ENCODE data around the gene SPOCK1. TPM values are rescaled to one million over a fixed set of nuclear protein-coding genes. Genes with fewer than 3 reads are reported as not detected.

SPOCK1 gene
- polyA plus RNA-seq, 2 of the 4 experiments (the other 2 are of a cell fraction): 28.9 to 40.8 TPM

GRCh38 chr5:137155261-137156000 lies 343.7 kb downstream of the SPOCK1 start:
- WGBS (ENCODE audit: missing lambda C conversion rate): 61% methylated on average over 6 of the region's 6 CpGs
- no peak overlapping the region for H3K27ac ChIP-seq
- ATAC-seq: no peak
- POLR2A ChIA-PET: no interaction called here
- H3K4me3 ChIP-seq: no peak overlapping the region
- FAIRE-seq: no peak
- no peaks in the 10 kb centered on the region for H3K9me3 ChIP-seq
- no peak for DNase-seq (ENCODE audit: low read depth in 1 of 2, low spot score in 1 of 2)
- no peak overlapping the region for H3K4me2 ChIP-seq
- TF ChIP-seq SREBF2 (IDR thresholded peaks at IDR 0.05): no peak
- TF ChIP-seq HEYL (CRISPR knock-in tag; IDR thresholded peaks at IDR 0.05): no peak
- no peak for TF ChIP-seq RCOR1 (IDR thresholded peaks at IDR 0.05; ENCODE audit: low read depth, low read length)
- no peak for TF ChIP-seq KDM5A (IDR thresholded peaks at IDR 0.05)
- TF ChIP-seq JUN (IDR thresholded peaks at IDR 0.05): no peak
- TF ChIP-seq ZC3H11A (IDR thresholded peaks at IDR 0.05): no peak
- TF ChIP-seq HOXA7 (CRISPR knock-in tag; IDR thresholded peaks at IDR 0.05): no peak
- no peak for TF ChIP-seq JUNB (IDR thresholded peaks at IDR 0.05)
- no peak for TF ChIP-seq EP300 (IDR thresholded peaks at IDR 0.05)
- TF ChIP-seq HOXB13 (CRISPR knock-in tag; IDR thresholded peaks at IDR 0.05; ENCODE audit: low read depth): no peak
- TF ChIP-seq PBX3 (IDR thresholded peaks at IDR 0.05): no peak
- TF ChIP-seq GATA3 (IDR thresholded peaks at IDR 0.05; ENCODE audit: borderline replicate concordance): no peak
- no peaks in the 10 kb centered on the region for H3K4me1 ChIP-seq
- CTCF ChIA-PET: no interaction called here

- ATAC-seq (no peak), DNase-seq (ENCODE audit: low read depth in 1 of 2, low spot score in 1 of 2) (no peak), FAIRE-seq (no peak)
- CTCF ChIA-PET: no interaction called here
- Histone ChIP-seq H3K4me1 (no peaks in the 10 kb centered on the region), H3K27ac (no peak overlapping the region), H3K4me3 (no peak overlapping the region), H3K4me2 (no peak overlapping the region), H3K9me3 (no peaks in the 10 kb centered on the region)
- WGBS (ENCODE audit: missing lambda C conversion rate): 79% methylated on average over 3 of the region's 3 CpGs
- POLR2A ChIA-PET: no interaction called here
- no peak for TF ChIP-seq NPAS2 (CRISPR knock-in tag; IDR thresholded peaks at IDR 0.05; ENCODE audit: borderline replicate concordance)
- TF ChIP-seq NR3C1 (IDR thresholded peaks at IDR 0.05): no peak
- no peak for TF ChIP-seq JUN (IDR thresholded peaks at IDR 0.05)
- TF ChIP-seq HOXB5 (CRISPR knock-in tag; IDR thresholded peaks at IDR 0.05): no peak
- no peak for TF ChIP-seq KDM5A (IDR thresholded peaks at IDR 0.05)
- TF ChIP-seq ZC3H11A (IDR thresholded peaks at IDR 0.05): no peak
- TF ChIP-seq RAD21 (conservative IDR thresholded peaks at IDR 0.05 in 1 of 2, IDR thresholded peaks at IDR 0.05 in 1 of 2): no peak
- no peak for TF ChIP-seq KDM1A (IDR thresholded peaks at IDR 0.05; ENCODE audit: low read depth)
- no peak for TF ChIP-seq HOXA7 (CRISPR knock-in tag; IDR thresholded peaks at IDR 0.05)
- no peak for TF ChIP-seq FOXS1 (CRISPR knock-in tag; IDR thresholded peaks at IDR 0.05)
Measured at GRCh38 chr5:137152616-137153015, 346.5 kb downstream of the SPOCK1 start.

GRCh38 chr5:137148655-137149054 lies 350.5 kb downstream of the SPOCK1 start:
- Histone ChIP-seq H3K4me2 (no peak overlapping the region), H3K4me1 (peaks cover 3% of the 10 kb centered on the region; the same call in 1 of the 3 replicates), H3K9me3 (no peaks in the 10 kb centered on the region), H3K4me3 (no peak overlapping the region), H3K27ac (no peak overlapping the region)
- no peak for TF ChIP-seq FOSB (CRISPR knock-in tag; IDR thresholded peaks at IDR 0.05)
- no peak for TF ChIP-seq MAZ (IDR thresholded peaks at IDR 0.05; ENCODE audit: borderline replicate concordance, low read depth, low read length)
- 47% methylated on average over 2 of the region's 2 CpGs for WGBS (ENCODE audit: missing lambda C conversion rate)
- no peak for DNase-seq (ENCODE audit: low read depth in 1 of 2, low spot score in 1 of 2)
- no peak for FAIRE-seq
- ChIA-PET POLR2A (no interaction called here), CTCF (no interaction called here)
- ATAC-seq: no peak

GRCh38 chr5:137148159-137148558 lies 351.0 kb downstream of the SPOCK1 start:
- DNase-seq (ENCODE audit: low read depth in 1 of 2, low spot score in 1 of 2) (no peak), ATAC-seq (no peak), FAIRE-seq (no peak)
- 78% methylated on average over 1 of the region's 1 CpG for WGBS (ENCODE audit: missing lambda C conversion rate)
- ChIA-PET POLR2A (no interaction called here), CTCF (no interaction called here)
- Histone ChIP-seq H3K4me1 (peaks cover 3% of the 10 kb centered on the region; the same call in 1 of the 3 replicates), H3K9me3 (no peaks in the 10 kb centered on the region), H3K4me2 (no peak overlapping the region), H3K27ac (no peak overlapping the region), H3K4me3 (no peak overlapping the region)
- TF ChIP-seq HOXA7 (CRISPR knock-in tag; IDR thresholded peaks at IDR 0.05) (no peak), BCL3 (IDR thresholded peaks at IDR 0.05) (no peak)
